ENCODE results near the gene STAT6. TPM values are rescaled to one million over a fixed set of nuclear protein-coding genes. Genes with fewer than 3 reads are reported as not detected.

STAT6 gene
- total and polyA plus RNA-seq, 5 donors: 57.6 to 89.6 (median 82.8) TPM

GRCh38 chr12:57133013-57133569 is 21.9 kb upstream of the STAT6 start:
- Histone ChIP-seq H3K27ac (ENCODE audit: low read length) (peak overlapping the region; percentile 11), H3K4me3 (ENCODE audit: low read length) (no peak overlapping the region), H3K9me3 (ENCODE audit: control insufficient read depth, low read length) (no peaks in the 10 kb centered on the region), H3K27me3 (ENCODE audit: control insufficient read depth, insufficient read depth) (no peaks in the 10 kb centered on the region), H3K4me1 (ENCODE audit: control insufficient read depth, insufficient read depth, low read length) (peaks cover 9% of the 10 kb centered on the region)
- DNase-seq (no peak), ATAC-seq (no peak)
- intact Hi-C loops (cut with DNase I): no loop called here
- 53% methylated on average over 4 of the region's 4 CpGs for WGBS

GRCh38 chr12:57131896-57132744 is 21.0 kb upstream of the STAT6 start:
- intact Hi-C loops (cut with DNase I): no loop called here
- Histone ChIP-seq H3K27me3 (ENCODE audit: control insufficient read depth, insufficient read depth) (no peaks in the 10 kb centered on the region), H3K9me3 (ENCODE audit: control insufficient read depth, low read length) (no peaks in the 10 kb centered on the region), H3K27ac (ENCODE audit: low read length) (peak overlapping the region; percentile 62), H3K4me1 (ENCODE audit: control insufficient read depth, insufficient read depth, low read length) (peaks cover 8% of the 10 kb centered on the region), H3K4me3 (ENCODE audit: low read length) (peak overlapping the region; percentile 7)
- WGBS: 42% methylated on average over 9 of the region's 9 CpGs
- no peak for DNase-seq
- ATAC-seq: no peak

- peaks cover 6% of the 10 kb centered on the region for H3K4me1 ChIP-seq (ENCODE audit: control insufficient read depth, insufficient read depth, low read length)
- H3K27ac ChIP-seq (ENCODE audit: low read length): peak overlapping the region; percentile 19
- 72% methylated on average over 2 of the region's 2 CpGs for WGBS
- H3K9me3 ChIP-seq (ENCODE audit: control insufficient read depth, low read length): no peaks in the 10 kb centered on the region
- no peaks in the 10 kb centered on the region for H3K27me3 ChIP-seq (ENCODE audit: control insufficient read depth, insufficient read depth)
- DNase-seq (no peak), ATAC-seq (no peak)
- peak overlapping the region; percentile 97 for H3K4me3 ChIP-seq (ENCODE audit: low read length)
- intact Hi-C loops (cut with DNase I): no loop called here
Measured at GRCh38 chr12:57130941-57131340, 19.8 kb upstream of the STAT6 start.

GRCh38 chr12:57129889-57130288 is 18.7 kb upstream of the STAT6 start:
- Histone ChIP-seq H3K4me1 (ENCODE audit: control insufficient read depth, insufficient read depth, low read length) (peaks cover 6% of the 10 kb centered on the region), H3K27me3 (ENCODE audit: control insufficient read depth, insufficient read depth) (no peaks in the 10 kb centered on the region), H3K27ac (ENCODE audit: low read length) (peak overlapping the region; percentile 77), H3K4me3 (ENCODE audit: low read length) (peak overlapping the region; percentile 97), H3K9me3 (ENCODE audit: control insufficient read depth, low read length) (no peaks in the 10 kb centered on the region)
- ATAC-seq (peak in 1 of 2 donors; percentile 30), DNase-seq (peak; percentile 70 to 73 (median 72))
- intact Hi-C loops (cut with DNase I): no loop called here

- H3K9me3 ChIP-seq (ENCODE audit: control insufficient read depth, low read length): no peaks in the 10 kb centered on the region
- peak overlapping the region; percentile 77 for H3K27ac ChIP-seq (ENCODE audit: low read length)
- H3K4me3 ChIP-seq (ENCODE audit: low read length): peak overlapping the region; percentile 97
- WGBS: 15% methylated on average over 12 of the region's 12 CpGs
- no peak for ATAC-seq
- peak in 2 of 3 donors; percentile 70 to 72 for DNase-seq
- H3K4me1 ChIP-seq (ENCODE audit: control insufficient read depth, insufficient read depth, low read length): peaks cover 6% of the 10 kb centered on the region
- intact Hi-C loops (cut with DNase I): no loop called here
- no peaks in the 10 kb centered on the region for H3K27me3 ChIP-seq (ENCODE audit: control insufficient read depth, insufficient read depth)
Measured at GRCh38 chr12:57129321-57129842, 18.2 kb upstream of the STAT6 start.

GRCh38 chr12:57128519-57129247 is 17.5 kb upstream of the STAT6 start:
- peak overlapping the region; percentile 97 for H3K4me3 ChIP-seq (ENCODE audit: low read length)
- DNase-seq (peak in 2 of 3 donors; percentile 67 to 73), ATAC-seq (no peak)
- peaks cover 6% of the 10 kb centered on the region for H3K4me1 ChIP-seq (ENCODE audit: control insufficient read depth, insufficient read depth, low read length)
- 3% methylated on average over 35 of the region's 35 CpGs for WGBS
- H3K27ac ChIP-seq (ENCODE audit: low read length): peak overlapping the region; percentile 62
- no peaks in the 10 kb centered on the region for H3K27me3 ChIP-seq (ENCODE audit: control insufficient read depth, insufficient read depth)
- intact Hi-C loops (cut with DNase I): no loop called here
- H3K9me3 ChIP-seq (ENCODE audit: control insufficient read depth, low read length): no peaks in the 10 kb centered on the region

- Histone ChIP-seq H3K27me3 (ENCODE audit: control insufficient read depth, insufficient read depth) (no peaks in the 10 kb centered on the region), H3K9me3 (ENCODE audit: control insufficient read depth, low read length) (no peaks in the 10 kb centered on the region), H3K4me1 (ENCODE audit: control insufficient read depth, insufficient read depth, low read length) (peaks cover 6% of the 10 kb centered on the region), H3K4me3 (ENCODE audit: low read length) (peak within 1 kb of the TSS; percentile 97), H3K27ac (ENCODE audit: low read length) (peak within 1 kb of the TSS; percentile 100)
- intact Hi-C loops (cut with DNase I): no loop called here
- DNase-seq (peak; percentile 90 to 95 (median 94)), ATAC-seq (peak; percentile 82 to 86)
- WGBS: under 1% methylated on average over 57 of the region's 57 CpGs
Measured at GRCh38 chr12:57127726-57128518, 16.8 kb upstream of the STAT6 start, which contains the start of gene LRP1. TSS of gene LRP1 (plus strand) at chr12:57128483. CDS start at chr12:57128965, 482 bp downstream.

GRCh38 chr12:57127101-57127725 is 16.1 kb upstream of the STAT6 start:
- intact Hi-C loops (cut with DNase I): no loop called here
- Histone ChIP-seq H3K27me3 (ENCODE audit: control insufficient read depth, insufficient read depth) (no peaks in the 10 kb centered on the region), H3K4me1 (ENCODE audit: control insufficient read depth, insufficient read depth, low read length) (peaks cover 4% of the 10 kb centered on the region), H3K9me3 (ENCODE audit: control insufficient read depth, low read length) (no peaks in the 10 kb centered on the region), H3K27ac (ENCODE audit: low read length) (peak overlapping the region; percentile 100), H3K4me3 (ENCODE audit: low read length) (peak overlapping the region; percentile 97)
- DNase-seq (peak; percentile 71 to 91 (median 88)), ATAC-seq (peak; percentile 39 to 45)
- 3% methylated on average over 26 of the region's 26 CpGs for WGBS

GRCh38 chr12:57126561-57126960 is 15.4 kb upstream of the STAT6 start:
- no peaks in the 10 kb centered on the region for H3K4me1 ChIP-seq (ENCODE audit: control insufficient read depth, insufficient read depth, low read length)
- WGBS: 55% methylated on average over 7 of the region's 7 CpGs
- ATAC-seq (no peak), DNase-seq (peak in 1 of 3 donors; percentile 36)
- no peak overlapping the region for H3K4me3 ChIP-seq (ENCODE audit: low read length)
- H3K27ac ChIP-seq (ENCODE audit: low read length): peak overlapping the region; percentile 100
- intact Hi-C loops (cut with DNase I): no loop called here
- H3K27me3 ChIP-seq (ENCODE audit: control insufficient read depth, insufficient read depth): no peaks in the 10 kb centered on the region
- H3K9me3 ChIP-seq (ENCODE audit: control insufficient read depth, low read length): no peaks in the 10 kb centered on the region

- H3K4me3 ChIP-seq (ENCODE audit: low read length): no peak overlapping the region
- no peaks in the 10 kb centered on the region for H3K9me3 ChIP-seq (ENCODE audit: control insufficient read depth, low read length)
- no peaks in the 10 kb centered on the region for H3K27me3 ChIP-seq (ENCODE audit: control insufficient read depth, insufficient read depth)
- H3K27ac ChIP-seq (ENCODE audit: low read length): no peak overlapping the region
- DNase-seq (peak in 1 of 3 donors; percentile 26), ATAC-seq (no peak)
- H3K4me1 ChIP-seq (ENCODE audit: control insufficient read depth, insufficient read depth, low read length): no peaks in the 10 kb centered on the region
- intact Hi-C loops (cut with DNase I): no loop called here
- 95% methylated on average over 11 of the region's 11 CpGs for WGBS
Measured at GRCh38 chr12:57126061-57126460, 14.9 kb upstream of the STAT6 start.

All from right cardiac atrium (tissue), 5 donors.